NCI-H2227 (cell line): Measurements from ENCODE around the gene PGRMC2.
A peak's percentile ranks its signal among the peaks of the same experiment; 100 is the strongest.

Source experiments
- DNase-seq: peaks from one replicate; lab custom pipeline; 2025; ENCODE audit not compliant: unreplicated experiment; lab: John Stamatoyannopoulos, UW

The PGRMC2 gene

DNA sequence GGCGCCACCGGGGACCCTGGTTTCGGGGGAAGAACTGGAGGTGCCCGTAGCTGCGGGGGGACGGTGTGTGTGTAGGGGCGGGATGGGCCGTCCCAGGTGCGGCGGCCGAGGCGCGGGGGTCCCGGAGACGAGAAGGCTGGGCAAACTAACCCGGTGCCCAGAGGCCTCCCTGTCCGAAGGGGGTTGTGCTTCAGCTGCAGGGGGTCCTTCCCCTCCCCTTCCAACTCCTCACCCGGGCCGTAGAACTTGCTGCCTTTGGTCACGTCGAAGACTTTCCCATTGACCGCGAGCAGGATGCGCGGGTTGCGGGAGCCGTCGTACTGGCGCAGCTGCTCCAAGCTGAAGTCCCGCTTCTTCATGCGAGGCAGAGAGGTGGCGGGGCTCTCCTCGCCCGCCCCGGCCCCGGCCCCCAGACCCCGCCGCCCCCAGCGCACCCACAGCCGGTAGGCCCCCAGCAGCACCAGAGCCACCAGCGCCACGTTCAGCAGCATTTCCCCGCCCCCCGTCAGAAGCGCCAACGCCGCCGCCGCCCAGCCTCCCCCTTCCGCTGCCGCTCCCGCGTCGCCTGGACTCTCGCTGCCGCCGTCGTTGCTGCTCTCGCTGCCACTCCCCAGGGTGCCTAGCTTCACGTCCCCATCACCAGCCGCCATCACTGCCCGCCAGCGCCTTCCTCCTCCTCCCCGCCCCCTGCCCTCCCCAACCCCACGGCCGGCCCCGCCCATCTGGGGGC is at the start of gene PGRMC2:
Gene PGRMC2 (minus strand): TSS at position 673 of the 730 bp plus-strand sequence. CDS start 23 bp downstream, at position 650.
- DNase-seq: peak; percentile 40

DNA sequence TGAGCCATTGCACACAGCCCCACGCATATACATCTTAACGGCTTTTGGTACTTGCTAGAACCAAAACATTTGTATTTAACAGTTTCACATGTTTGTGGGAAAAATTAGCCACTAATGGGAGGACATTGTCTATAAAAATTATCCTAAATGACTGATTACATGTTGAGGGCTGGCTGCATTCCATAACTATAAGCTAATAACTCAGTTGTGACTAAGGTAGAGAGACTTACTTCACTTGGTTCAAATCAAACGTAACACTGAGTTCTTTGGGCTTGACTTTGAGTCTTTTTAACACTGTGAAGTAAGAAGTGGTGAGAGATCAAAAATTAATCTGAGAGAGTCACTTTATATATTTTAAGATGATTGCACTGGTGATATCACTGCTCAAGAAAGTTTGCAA is 47.9 kb upstream of the PGRMC2 start:
- DNase-seq: no peak

GRCh38 chr4:128334256-128334655 is 46.6 kb upstream of the PGRMC2 start:
- DNase-seq: no peak

GRCh38 chr4:128333309-128334018 is 45.9 kb upstream of the PGRMC2 start:
- DNase-seq: no peak

DNA sequence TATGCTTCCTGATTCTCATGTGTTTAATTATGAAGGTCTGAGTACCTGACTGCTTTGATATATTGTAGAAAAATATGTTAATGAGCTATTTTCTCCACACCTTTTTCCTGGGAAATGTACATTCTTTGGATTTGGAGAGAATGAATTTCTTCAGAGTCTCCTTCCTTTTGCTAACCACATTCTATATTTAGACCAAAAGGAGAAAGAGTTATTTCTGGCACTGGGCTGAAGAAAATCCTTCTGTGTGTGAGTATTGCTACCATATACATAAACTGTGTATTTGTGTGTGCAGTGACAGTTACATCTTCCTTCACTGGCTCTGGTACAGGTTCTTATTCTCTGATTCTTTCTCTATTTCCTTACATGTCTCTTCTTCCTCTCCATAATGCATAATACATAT is 44.5 kb upstream of the PGRMC2 start:
- DNase-seq: no peak

DNA sequence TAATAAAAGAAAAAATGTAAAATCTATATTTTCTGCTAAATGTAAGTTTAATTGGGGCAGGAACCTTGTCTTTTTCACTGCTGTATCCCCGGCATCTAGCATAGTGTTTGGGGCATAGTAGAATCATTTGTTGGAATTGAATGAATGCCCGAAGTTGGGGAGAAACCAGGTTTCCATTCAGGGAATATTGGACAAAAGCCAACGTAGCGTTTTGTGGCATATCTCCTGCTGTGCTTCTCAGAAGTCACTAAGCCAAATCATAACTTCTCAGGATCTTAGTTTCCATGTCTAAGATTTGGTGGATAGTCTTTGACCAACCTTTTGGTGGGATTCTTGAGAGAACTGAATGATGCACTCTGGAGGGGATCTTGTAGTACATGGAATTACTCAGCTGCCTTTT is 42.0 kb upstream of the PGRMC2 start:
- no peak for DNase-seq

- DNase-seq: no peak
Measured at GRCh38 chr4:128328106-128328505, 40.5 kb upstream of the PGRMC2 start.

- DNase-seq: no peak
Measured at GRCh38 chr4:128323401-128323800, 35.8 kb upstream of the PGRMC2 start.

DNA sequence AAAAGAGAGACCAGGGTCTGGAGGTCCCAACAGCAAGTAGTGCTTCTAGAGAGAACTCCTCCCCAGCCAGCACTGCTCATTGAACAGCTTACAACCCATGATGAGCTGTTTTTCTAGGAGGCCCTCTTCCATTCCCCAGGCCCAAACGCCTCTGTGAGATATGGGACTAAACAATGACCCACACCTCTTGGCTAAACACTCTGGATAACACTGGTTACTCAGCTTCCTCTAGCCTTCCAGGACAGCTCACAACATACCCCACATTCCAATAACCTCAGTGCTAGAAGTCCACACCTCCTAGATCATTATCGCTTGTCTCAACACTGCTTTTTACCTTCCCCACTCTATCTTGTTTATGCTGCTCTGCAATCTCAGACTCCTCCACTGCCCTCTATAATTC is 35.4 kb upstream of the PGRMC2 start:
- no peak for DNase-seq

- no peak for DNase-seq
Measured at GRCh38 chr4:128322311-128322710, 34.7 kb upstream of the PGRMC2 start.

DNA sequence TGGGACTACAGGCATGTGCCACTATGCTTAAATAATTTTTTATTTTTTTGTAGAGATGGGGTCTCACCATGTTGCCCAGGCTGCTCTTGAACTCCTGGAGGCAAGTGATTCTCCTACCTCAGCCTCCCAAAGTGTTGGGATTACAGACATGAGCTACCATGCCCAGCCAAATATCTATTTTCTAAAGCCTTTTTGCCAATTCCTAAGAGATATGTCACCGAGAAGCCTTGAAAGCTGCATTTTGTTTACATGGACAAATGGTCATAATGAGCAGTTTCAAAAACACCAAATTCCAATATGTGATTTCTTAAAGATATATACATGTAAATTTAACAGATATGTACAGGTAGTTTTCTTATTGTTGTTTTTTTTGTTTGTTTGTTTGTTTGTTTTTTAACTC is 33.0 kb upstream of the PGRMC2 start:
- DNase-seq: no peak

DNA sequence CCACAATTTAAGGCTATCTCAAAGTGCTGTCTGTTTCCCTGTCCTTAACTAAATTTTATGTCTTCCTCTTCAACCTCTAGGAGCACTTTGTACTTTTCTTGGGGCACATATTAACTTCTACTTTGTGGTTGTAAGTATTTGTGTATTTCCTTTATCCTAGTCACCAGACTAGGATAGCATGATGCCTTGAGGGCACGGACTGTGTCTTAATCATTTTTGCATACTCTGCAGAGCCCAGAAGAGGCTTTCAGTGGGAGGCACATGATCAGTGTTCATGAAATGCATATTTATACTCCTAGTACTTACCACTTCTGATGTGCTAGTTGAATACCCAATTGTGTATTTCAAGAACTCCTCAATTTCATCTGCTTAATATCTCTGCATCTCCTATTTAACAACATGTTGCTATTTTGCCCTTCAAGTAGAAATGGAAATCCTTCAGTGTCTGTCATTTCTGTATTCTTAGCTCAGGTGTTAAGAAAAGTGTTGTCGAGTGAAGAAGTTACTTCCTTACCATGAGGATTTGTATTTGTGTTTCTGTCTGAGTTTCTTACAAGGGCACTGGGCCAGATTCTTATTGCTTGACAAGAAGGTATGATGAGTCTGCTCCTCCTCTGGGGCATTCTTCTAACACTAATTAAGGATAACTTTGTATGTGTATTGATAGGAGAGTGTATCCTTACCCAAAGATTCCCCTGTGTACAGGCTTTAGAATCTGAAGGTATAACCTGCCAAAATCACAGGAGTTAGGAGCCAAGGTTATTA is 28.3 kb upstream of the PGRMC2 start:
- DNase-seq: no peak

DNA sequence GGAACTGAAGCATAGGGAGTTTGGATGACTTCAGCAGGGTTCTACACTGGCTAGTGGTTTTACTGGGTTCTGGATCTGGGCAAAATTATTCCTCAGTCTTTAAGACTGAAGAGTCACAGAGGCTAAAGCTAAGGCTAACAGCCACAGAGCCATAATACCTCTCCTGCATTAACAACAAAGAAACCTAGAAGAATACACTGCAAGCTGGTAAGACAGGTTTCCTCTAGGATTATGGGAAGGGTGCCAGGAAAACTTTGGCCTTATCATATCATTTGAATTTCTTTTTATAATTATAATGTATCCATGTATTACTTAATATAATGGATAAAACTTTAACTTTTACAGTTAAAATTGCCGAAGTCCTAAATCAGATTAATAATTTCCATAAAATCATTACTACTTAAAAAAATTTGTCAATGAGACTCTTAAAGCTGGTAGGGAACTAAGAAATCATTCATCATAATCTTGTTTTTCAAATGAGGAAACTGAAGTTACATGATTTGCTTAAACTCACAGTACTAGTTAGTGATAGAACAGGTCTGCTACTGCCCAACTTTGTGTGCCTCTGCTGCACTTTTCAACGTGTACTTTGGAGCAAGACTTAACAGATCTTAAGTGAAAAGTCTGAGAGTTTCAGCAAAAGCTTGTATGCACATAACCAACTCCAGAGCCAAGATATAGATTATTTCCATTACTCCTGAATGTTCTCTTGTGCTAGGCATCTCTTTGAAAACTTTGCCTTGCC is 24.2 kb upstream of the PGRMC2 start:
- DNase-seq: no peak

DNA sequence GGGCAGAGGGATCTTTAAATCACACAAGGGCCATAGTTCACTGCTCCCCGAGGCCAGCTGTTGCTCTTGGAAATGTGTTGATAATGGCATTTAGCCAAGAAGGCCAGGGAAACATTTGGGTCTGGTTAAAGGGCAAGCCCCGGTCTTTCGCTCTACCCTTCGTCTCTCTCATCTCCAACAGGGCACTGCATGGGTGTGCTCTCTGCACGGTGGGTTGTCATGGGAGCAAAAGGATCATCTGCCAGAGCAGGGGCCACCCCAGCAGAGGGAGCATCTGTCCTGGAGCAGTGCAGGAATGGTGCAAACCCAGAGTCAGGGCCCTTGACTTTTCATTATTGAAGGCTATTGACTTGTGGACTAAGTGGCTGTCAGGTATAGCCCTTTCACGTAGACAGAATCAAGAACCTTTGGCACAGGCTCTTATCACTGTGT is 22.7 kb upstream of the PGRMC2 start:
- no peak for DNase-seq

DNA sequence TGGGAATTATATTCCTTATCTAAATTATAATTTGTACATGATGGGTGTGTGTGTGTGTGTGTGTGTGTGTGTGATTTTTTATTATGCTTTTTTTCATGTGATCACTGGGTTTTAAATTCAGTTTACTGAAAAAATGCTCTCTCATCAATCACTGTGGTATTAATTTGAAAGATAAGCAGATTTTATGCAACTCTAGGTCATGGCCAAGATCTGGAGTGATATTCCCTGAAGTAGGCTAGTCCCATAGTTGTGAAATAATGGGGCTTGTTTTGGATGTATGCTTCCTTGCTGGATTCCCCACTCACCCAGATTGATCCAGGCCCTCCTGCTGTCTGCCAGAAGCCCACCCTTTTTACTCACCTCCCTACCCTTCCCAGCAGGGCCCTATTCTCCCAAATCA is 22.0 kb upstream of the PGRMC2 start:
- no peak for DNase-seq

- DNase-seq: no peak
Measured at GRCh38 chr4:128308986-128309385, 21.4 kb upstream of the PGRMC2 start.

DNA sequence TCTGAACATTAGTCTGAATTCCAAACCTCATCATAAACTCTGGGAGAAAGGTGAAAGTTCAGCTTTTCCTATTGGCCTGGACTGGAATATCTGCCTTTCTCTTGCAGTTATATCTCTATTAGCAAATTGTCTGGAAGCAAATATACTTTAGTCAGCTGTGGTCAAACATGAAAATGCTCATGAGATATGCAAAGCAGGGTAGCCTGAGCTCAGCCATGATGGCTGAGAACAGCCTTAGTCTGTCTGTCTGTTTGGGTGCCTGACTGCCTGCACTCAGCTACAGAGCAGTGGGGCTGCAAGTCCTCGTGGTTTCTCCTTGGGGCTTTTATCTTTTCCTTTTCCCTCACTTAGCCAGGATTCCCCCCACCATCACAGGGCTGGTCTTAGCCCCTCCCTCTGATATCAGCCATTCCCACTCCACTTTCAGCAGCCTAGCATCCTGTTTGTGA is 19.5 kb upstream of the PGRMC2 start:
- DNase-seq: no peak

- DNase-seq: no peak
Measured at GRCh38 chr4:128305942-128306341, 18.3 kb upstream of the PGRMC2 start.

DNA sequence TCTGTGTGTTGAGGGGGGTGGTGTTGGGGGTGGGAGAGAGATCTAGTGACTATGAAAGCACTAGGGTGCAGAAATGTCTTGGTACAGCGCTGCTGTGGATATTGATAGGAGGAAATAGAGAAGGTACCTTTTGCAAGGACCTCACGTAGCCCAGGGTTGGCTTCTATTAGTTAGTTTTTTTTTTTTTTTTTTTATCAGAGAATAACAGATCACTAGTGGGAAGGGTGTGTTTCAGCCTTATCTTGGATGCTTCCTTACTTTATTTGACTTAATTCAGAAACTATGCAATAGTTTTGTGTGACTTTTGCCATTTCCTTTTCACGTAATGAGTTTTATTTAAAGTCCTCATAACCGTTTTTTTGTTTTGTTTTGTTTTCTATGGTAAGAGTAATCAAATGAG is 16.4 kb upstream of the PGRMC2 start:
- no peak for DNase-seq

GRCh38 chr4:128303405-128303785 is 15.8 kb upstream of the PGRMC2 start:
- no peak for DNase-seq

GRCh38 chr4:128301979-128302378 is 14.4 kb upstream of the PGRMC2 start:
- no peak for DNase-seq
